K562 (cell line): ENCODE data around the gene HCAR2. TPM values are rescaled to one million over a fixed set of nuclear protein-coding genes. Genes with fewer than 3 reads are reported as not detected.

Source experiments
- ATF7 ChIP-seq: fragments of 450-650 bp; IDR thresholded peaks from 2 replicates; pipeline ENCODE4 v1.7.1; 2014; ENCODE audit warnings: mild to moderate bottlenecking, moderate library complexity
- CBX2 ChIP-seq: fragments of 200-600 bp; sonication (generic); IDR thresholded peaks from one replicate; pipeline ENCODE4 v1.6.1; 2012; ENCODE audit warnings: mild to moderate bottlenecking, low read length, inconsistent platforms; ENCODE audit not compliant: insufficient read depth, poor library complexity, severe bottlenecking
- FIP1L1 ChIP-seq: fragments of 200-400 bp; formaldehyde crosslinking; IDR thresholded peaks from 2 replicates; pipeline ENCODE4 v1.6.1; 2018; ENCODE audit warnings: mild to moderate bottlenecking, low read depth, low read length; ENCODE audit not compliant: poor library complexity, severe bottlenecking
- FOSL1 ChIP-seq: fragments of 200-800 bp; sonication (Bioruptor generic); conservative IDR thresholded peaks from 2 replicates; pipeline ENCODE4 v1.6.1; 2016; ENCODE audit warnings: missing genetic modification characterization, missing compliant biosample characterization
- GATAD2A ChIP-seq: fragments of 450-650 bp; IDR thresholded peaks from 2 replicates; pipeline ENCODE4 v1.6.1; 2017
- GTF2E2 ChIP-seq: fragments of 200-800 bp; sonication (Bioruptor generic); IDR thresholded peaks from 2 replicates; pipeline ENCODE4 v1.6.1; 2016; ENCODE audit warnings: missing genetic modification characterization, missing compliant biosample characterization
- HES1 ChIP-seq: fragments of 450-650 bp; IDR thresholded peaks from 2 replicates; pipeline ENCODE4 v1.6.1; 2016; ENCODE audit warnings: low read depth, mild to moderate bottlenecking, moderate library complexity
- ILF3 ChIP-seq: fragments of 450-650 bp; IDR thresholded peaks from 2 replicates; pipeline ENCODE4 v1.6.1; 2018; ENCODE audit warnings: antibody characterized with exemption, mild to moderate bottlenecking, moderate library complexity, borderline replicate concordance
- IRF9 ChIP-seq: fragments of 450-650 bp; IDR thresholded peaks from 2 replicates; pipeline ENCODE4 v1.6.1; 2016; ENCODE audit warnings: missing biosample characterization, missing genetic modification characterization
- JUNB ChIP-seq: fragments of 450-650 bp; formaldehyde crosslinking; conservative IDR thresholded peaks from 2 replicates; pipeline ENCODE4 v1.4.0; 2020; ENCODE audit warnings: mild to moderate bottlenecking
- LCOR ChIP-seq: sonication (generic); formaldehyde crosslinking; IDR thresholded peaks from 2 replicates; pipeline ENCODE4 v1.8.0; 2022; ENCODE audit warnings: mild to moderate bottlenecking, missing genetic modification reagents
- MTA1 ChIP-seq: fragments of 450-650 bp; IDR thresholded peaks from 2 replicates; pipeline ENCODE4 v1.6.1; 2017; ENCODE audit warnings: borderline replicate concordance
- NCOR1 ChIP-seq: fragments of 450-650 bp; IDR thresholded peaks from 2 replicates; pipeline ENCODE4 v1.6.1; 2016; ENCODE audit warnings: mild to moderate bottlenecking, moderate library complexity
- NR1H2 ChIP-seq: sonication (generic); formaldehyde crosslinking; IDR thresholded peaks from 2 replicates; pipeline ENCODE4 v1.4.0; 2020; ENCODE audit warnings: mild to moderate bottlenecking, missing genetic modification reagents
- OTX1 ChIP-seq: fragments of 450-650 bp; formaldehyde crosslinking; IDR thresholded peaks from 2 replicates; pipeline ENCODE4 v1.4.0; 2022; ENCODE audit warnings: mild to moderate bottlenecking
- RCOR1 ChIP-seq, 2 experiments: IDR thresholded peaks; 2 replicates each; pipeline ENCODE4 v1.6.1; 2012; ENCODE audit warnings: low read depth in 2 of 2, low read length in 2 of 2, borderline replicate concordance in 1 of 2, improper control_type of control experiment in 1 of 2
- SMAD4 ChIP-seq: fragments of 250-450 bp; sonication (Bioruptor Pico); conservative IDR thresholded peaks from 2 replicates; pipeline ENCODE4 v1.8.0; 2021; ENCODE audit warnings: inconsistent platforms, mild to moderate bottlenecking, moderate library complexity
- SMARCC2 ChIP-seq: fragments of 450-650 bp; IDR thresholded peaks from 2 replicates; pipeline ENCODE4 v1.6.1; 2017; ENCODE audit warnings: antibody characterized with exemption, moderate library complexity, mild to moderate bottlenecking, low read depth
- SOX6 ChIP-seq: fragments of 450-650 bp; IDR thresholded peaks from 2 replicates; pipeline ENCODE4 v1.6.1; 2014; ENCODE audit warnings: mild to moderate bottlenecking
- STAG1 ChIP-seq: sonication (generic); formaldehyde crosslinking; IDR thresholded peaks from 2 replicates; pipeline ENCODE4 v1.5.0; 2020; ENCODE audit warnings: missing genetic modification reagents, borderline replicate concordance
- TEAD1 ChIP-seq, 2 experiments: fragments of 450-650 bp in 1 of 2; sonication (generic) in 1 of 2; formaldehyde crosslinking; IDR thresholded peaks; 2 replicates each; pipeline versions ENCODE4 v1.4.0 to v1.8.0; 2020 to 2022; ENCODE audit warnings: mild to moderate bottlenecking in 2 of 2, missing genetic modification reagents in 1 of 2
- TEAD4 ChIP-seq, 2 experiments: sonication (generic) in 1 of 2; formaldehyde crosslinking in 1 of 2; IDR thresholded peaks; 2 replicates each; pipeline versions ENCODE4 v1.6.1 to v1.8.0; 2012 to 2022; ENCODE audit warnings: borderline replicate concordance in 1 of 2, inconsistent platforms in 1 of 2, low read length in 1 of 2, mild to moderate bottlenecking in 1 of 2, missing genetic modification reagents in 1 of 2
- TRIM24 ChIP-seq, 2 experiments: fragments of 450-650 bp; IDR thresholded peaks; 2 replicates each; pipeline ENCODE4 v1.6.1; 2016
- ZEB2 ChIP-seq: fragments of 450-650 bp; IDR thresholded peaks from 2 replicates; pipeline ENCODE4 v1.6.1; 2016
- ZKSCAN8 ChIP-seq: fragments of 200-800 bp; sonication (Bioruptor generic); IDR thresholded peaks from 2 replicates; pipeline ENCODE4 v1.6.1; 2016; ENCODE audit warnings: missing genetic modification characterization, missing compliant biosample characterization
- ZNF165 ChIP-seq: fragments of 250-450 bp; sonication (Bioruptor Pico); IDR thresholded peaks from 2 replicates; pipeline ENCODE4 v1.4.0; 2020; ENCODE audit warnings: borderline replicate concordance
- ZNF41 ChIP-seq: fragments of 250-450 bp; sonication (Bioruptor Pico); conservative IDR thresholded peaks from 2 replicates; pipeline ENCODE4 v1.4.0; 2020; ENCODE audit warnings: mild to moderate bottlenecking
- ZNF507 ChIP-seq: conservative IDR thresholded peaks from 2 replicates; pipeline ENCODE4 v1.6.1; 2017; ENCODE audit warnings: missing genetic modification characterization, missing compliant biosample characterization
- ZNF696 ChIP-seq: fragments of 250-450 bp; sonication (Bioruptor Pico); conservative IDR thresholded peaks from 2 replicates; pipeline ENCODE4 v1.4.0; 2020; ENCODE audit warnings: mild to moderate bottlenecking, moderate library complexity
- polyA plus RNA-seq, 8 experiments: library from polyadenylated mRNA; depleted of rRNA in 4 of 8; stranded (reverse) in 5 of 8; unstranded in 3 of 8; fragments of >200 nt; fragmentation: Nextera tagmentation in 2 of 8; fragmentation: Illumina TruSeq in 1 of 8; extraction: Ambion mirVana in 2 of 8; extraction: Trizol in 1 of 8; gene quantifications; 2 replicates each; pipeline versions ENCODE4 v1.2.1 to v1.2.3, GENCODE V29; 2011 to 2014; ENCODE audit warnings: inconsistent platforms in 1 of 8, missing spikeins in 1 of 8
- total RNA-seq, 7 experiments: library from RNA; depleted of rRNA in 6 of 7; stranded (reverse); fragments of >200 nt in 6 of 7; fragmentation: Illumina TruSeq in 2 of 7; extraction: Trizol in 2 of 7; gene quantifications; 2 replicates each; pipeline versions ENCODE4 v1.2.1 to v1.2.3, GENCODE V29; 2011 to 2021; ENCODE audit warnings: low replicate concordance in 1 of 7

Gene HCAR2
- total and polyA plus RNA-seq, 9 of the 15 experiments (the other 6 are each of a cell fraction or from before 2014, with no cell fraction given), result not detected

DNA sequence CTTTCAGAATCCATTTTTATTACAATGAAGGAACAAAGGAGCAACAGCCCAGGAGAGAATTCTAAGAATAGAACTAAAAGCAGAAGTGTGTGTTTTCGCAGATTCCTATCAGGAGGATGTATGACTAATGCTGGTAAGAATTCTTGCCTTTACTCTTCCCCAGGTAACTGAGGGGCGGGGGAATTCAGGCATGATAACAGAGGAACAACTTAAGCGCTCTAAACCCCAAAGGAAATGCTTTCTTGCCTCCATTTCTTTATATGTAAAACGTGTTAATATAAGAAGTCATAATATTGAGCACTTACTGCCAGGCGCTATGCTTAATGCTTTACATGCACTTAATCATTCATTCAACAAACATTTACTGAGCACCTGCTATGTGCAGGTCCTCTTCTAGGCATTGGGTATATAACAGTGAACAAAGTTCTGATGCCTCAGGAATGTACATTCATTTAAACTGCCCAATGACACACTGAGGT is 23.0 kb upstream of the HCAR2 start (continued):
- TF ChIP-seq JUNB, result no peak
- TF ChIP-seq ZEB2, result peak; percentile 98
- no peak for TF ChIP-seq SMAD4 (CRISPR knock-in tag)
- TF ChIP-seq NR1H2 (CRISPR knock-in tag), result no peak
- peak; percentile 45; the same call in 1 of the 2 replicates for TF ChIP-seq HES1
- TF ChIP-seq CBX2, result no peak
- TF ChIP-seq FIP1L1, result no peak
- no peak for TF ChIP-seq ZNF165 (CRISPR knock-in tag)
- TF ChIP-seq TEAD1 (CRISPR knock-in tag; IDR thresholded peaks at IDR 0.05), result peak; percentile 62 to 78; a peak in 3 of 4 replicates
- peak; percentile 94 for TF ChIP-seq FOSL1 (tag)
- no peak for TF ChIP-seq ZKSCAN8 (CRISPR knock-in tag)
- TF ChIP-seq RCOR1 (IDR thresholded peaks at IDR 0.05; ENCODE audit: borderline replicate concordance in 1 of 2, low read depth in 2 of 2, low read length in 2 of 2), result peak in 1 of 2 experiments; percentile 41; a peak in 1 of 4 replicates
- TF ChIP-seq ZNF507, result no peak
- peak; percentile 79; the same call in 1 of the 2 replicates for TF ChIP-seq TEAD4 (IDR thresholded peaks at IDR 0.05; ENCODE audit: low read length)
- TF ChIP-seq TEAD4 (CRISPR knock-in tag; IDR thresholded peaks at IDR 0.05; ENCODE audit: borderline replicate concordance), result no peak
- TF ChIP-seq ILF3, result no peak
- TF ChIP-seq NCOR1, result no peak
- TF ChIP-seq TRIM24 (IDR thresholded peaks at IDR 0.05), result no peak
- no peak for TF ChIP-seq ZNF696 (CRISPR knock-in tag)
- TF ChIP-seq IRF9, result no peak
- TF ChIP-seq STAG1, result no peak
- peak; percentile 84; the same call in 1 of the 2 replicates for TF ChIP-seq SMARCC2
- TF ChIP-seq OTX1 (CRISPR knock-in tag), result no peak
- TF ChIP-seq LCOR, result no peak
- peak; percentile 57; the same call in 1 of the 2 replicates for TF ChIP-seq ATF7
- TF ChIP-seq GTF2E2 (tag), result no peak
- no peak for TF ChIP-seq GATAD2A
- TF ChIP-seq ZNF41 (CRISPR knock-in tag), result no peak
- TF ChIP-seq MTA1, result peak; percentile 68; the same call in 1 of the 2 replicates
- TF ChIP-seq SOX6, result peak; percentile 95
